Measurements from ENCODE around the gene GSTA2. TPM values are rescaled to one million over a fixed set of nuclear protein-coding genes. Genes with fewer than 3 reads are reported as not detected.

The GSTA2 gene
- total RNA-seq, 4 donors from 2014 or later, result 1.4 TPM; not detected in 3

- no peaks in the 10 kb centered on the region for H3K4me1 ChIP-seq
- 43 to 83% methylated on average over 1 of the region's 1 CpG for whole genome bisulfite sequencing, 2 donors (ENCODE audit: low coverage in 1 of 2)
- no peaks in the 10 kb centered on the region for H3K36me3 ChIP-seq
- H3K27me3 ChIP-seq, result no peaks in the 10 kb centered on the region
- no peak for ATAC-seq
- TF ChIP-seq, protein P1, sequence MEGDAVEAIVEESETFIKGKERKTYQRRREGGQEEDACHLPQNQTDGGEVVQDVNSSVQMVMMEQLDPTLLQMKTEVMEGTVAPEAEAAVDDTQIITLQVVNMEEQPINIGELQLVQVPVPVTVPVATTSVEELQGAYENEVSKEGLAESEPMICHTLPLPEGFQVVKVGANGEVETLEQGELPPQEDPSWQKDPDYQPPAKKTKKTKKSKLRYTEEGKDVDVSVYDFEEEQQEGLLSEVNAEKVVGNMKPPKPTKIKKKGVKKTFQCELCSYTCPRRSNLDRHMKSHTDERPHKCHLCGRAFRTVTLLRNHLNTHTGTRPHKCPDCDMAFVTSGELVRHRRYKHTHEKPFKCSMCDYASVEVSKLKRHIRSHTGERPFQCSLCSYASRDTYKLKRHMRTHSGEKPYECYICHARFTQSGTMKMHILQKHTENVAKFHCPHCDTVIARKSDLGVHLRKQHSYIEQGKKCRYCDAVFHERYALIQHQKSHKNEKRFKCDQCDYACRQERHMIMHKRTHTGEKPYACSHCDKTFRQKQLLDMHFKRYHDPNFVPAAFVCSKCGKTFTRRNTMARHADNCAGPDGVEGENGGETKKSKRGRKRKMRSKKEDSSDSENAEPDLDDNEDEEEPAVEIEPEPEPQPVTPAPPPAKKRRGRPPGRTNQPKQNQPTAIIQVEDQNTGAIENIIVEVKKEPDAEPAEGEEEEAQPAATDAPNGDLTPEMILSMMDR (IDR thresholded peaks at IDR 0.05), result no peak
- no peak for TF ChIP-seq EP300 (IDR thresholded peaks at IDR 0.05)
- TF ChIP-seq POLR2A (IDR thresholded peaks at IDR 0.05), result no peak
- no peak for TF ChIP-seq POLR2AphosphoS5 (IDR thresholded peaks at IDR 0.05)
- no peak overlapping the region for H3K27ac ChIP-seq
- H3K4me3 ChIP-seq, result no peak overlapping the region
- peaks cover 0 to 12% (median 0%) of the 10 kb centered on the region in 3 donors for H3K9me3 ChIP-seq
These were observed 17.5 kb downstream of the GSTA2 start for GRCh38 chr6:52745764-52746201.

DNA sequence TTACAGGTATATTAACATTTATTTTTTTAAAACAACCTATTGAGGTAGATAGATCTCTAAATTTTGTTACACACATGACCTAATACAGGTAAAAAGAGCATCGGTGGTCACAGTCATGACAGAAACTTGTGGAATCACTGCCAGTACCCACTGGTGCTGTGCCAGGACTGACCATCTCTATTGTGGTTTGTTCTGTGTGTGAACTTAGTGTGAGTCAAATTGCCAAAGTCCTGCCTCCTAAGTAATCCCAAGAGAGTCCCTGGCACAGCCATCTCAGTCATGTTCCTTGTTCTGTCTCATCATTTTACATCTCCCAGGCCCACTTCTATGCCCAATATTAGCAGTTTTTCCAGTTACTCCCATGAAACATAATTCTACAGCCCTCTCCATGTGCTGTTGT, 21.4 kb downstream of the GSTA2 start:
- H3K27me3 ChIP-seq, result no peaks in the 10 kb centered on the region
- H3K4me3 ChIP-seq, result no peak overlapping the region
- TF ChIP-seq POLR2AphosphoS5 (IDR thresholded peaks at IDR 0.05), result no peak
- TF ChIP-seq, protein P1 (IDR thresholded peaks at IDR 0.05), result no peak
- TF ChIP-seq EP300 (IDR thresholded peaks at IDR 0.05), result no peak
- no peak for TF ChIP-seq POLR2A (IDR thresholded peaks at IDR 0.05)
- no peaks in the 10 kb centered on the region for H3K36me3 ChIP-seq
- WGBS, 2 donors (ENCODE audit: low coverage in 1 of 2), result 100% methylated on average over 1 of the region's 1 CpG
- no peak for ATAC-seq
- peaks cover 0 to 19% (median 0%) of the 10 kb centered on the region in 3 donors for H3K9me3 ChIP-seq
- H3K4me1 ChIP-seq, result no peaks in the 10 kb centered on the region
- no peak overlapping the region for H3K27ac ChIP-seq

DNA sequence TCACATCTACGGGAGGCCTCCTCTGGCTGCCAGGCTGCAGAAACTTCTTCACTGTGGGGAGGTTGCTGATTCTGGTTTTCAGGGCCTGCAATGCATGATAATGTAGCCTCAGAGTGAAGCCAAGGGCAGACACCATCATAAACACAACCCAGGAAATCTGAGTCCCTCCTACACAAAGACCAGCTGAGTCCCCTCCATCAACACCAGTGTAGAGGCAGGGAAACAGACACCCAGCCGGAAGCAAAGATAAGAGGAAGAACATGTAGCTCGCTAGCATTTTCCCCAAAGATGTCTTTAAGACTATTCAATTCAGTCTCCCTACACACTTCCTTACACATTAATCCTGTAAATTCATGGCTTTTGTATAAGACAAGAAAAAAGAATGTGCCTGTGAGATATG, 23.6 kb downstream of the GSTA2 start:
- WGBS, 2 donors (ENCODE audit: low coverage in 1 of 2), result 50 to 57% methylated on average over 2 to 3 of the region's 3 CpGs
- ATAC-seq, result no peak

DNA sequence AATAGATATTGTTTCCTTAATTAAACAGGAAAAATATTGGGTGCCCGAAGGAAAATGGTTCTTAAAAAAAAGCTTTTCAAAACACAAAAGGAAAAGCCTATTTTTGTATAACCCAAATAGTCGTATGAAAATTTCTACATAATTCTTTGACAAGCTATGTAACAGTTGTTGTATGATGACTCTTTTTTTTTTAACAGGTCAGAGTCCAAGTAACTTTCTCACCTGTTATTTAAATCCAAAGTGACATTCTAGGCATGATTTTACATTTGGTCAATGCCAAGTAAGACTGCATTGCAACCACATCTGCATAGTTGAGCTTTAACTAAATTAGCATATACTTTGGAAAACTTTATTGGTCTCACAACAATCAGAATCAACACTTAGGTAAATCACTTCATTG, 24.1 kb downstream of the GSTA2 start:
- Histone ChIP-seq H3K4me3 (no peak overlapping the region), H3K27me3 (no peaks in the 10 kb centered on the region), H3K36me3 (no peaks in the 10 kb centered on the region), H3K9me3 (peaks cover 0 to 19% (median 0%) of the 10 kb centered on the region in 3 donors), H3K27ac (no peak overlapping the region), H3K4me1 (no peaks in the 10 kb centered on the region)
- TF ChIP-seq, protein P1 (IDR thresholded peaks at IDR 0.05), result no peak
- TF ChIP-seq EP300 (IDR thresholded peaks at IDR 0.05) (no peak), POLR2AphosphoS5 (IDR thresholded peaks at IDR 0.05) (no peak), POLR2A (IDR thresholded peaks at IDR 0.05) (no peak)
- no peak for ATAC-seq
- WGBS, 2 donors (ENCODE audit: low coverage in 1 of 2), result 48 to 60% methylated on average over 2 of the region's 2 CpGs

More for the DNA sequence above, 23.6 kb downstream of the GSTA2 start:
- Histone ChIP-seq H3K36me3 (no peaks in the 10 kb centered on the region), H3K4me3 (no peak overlapping the region), H3K27ac (no peak overlapping the region), H3K27me3 (no peaks in the 10 kb centered on the region), H3K9me3 (peaks cover 0 to 19% (median 0%) of the 10 kb centered on the region in 3 donors), H3K4me1 (no peaks in the 10 kb centered on the region)
- no peak for TF ChIP-seq POLR2AphosphoS5 (IDR thresholded peaks at IDR 0.05)
- TF ChIP-seq EP300 (IDR thresholded peaks at IDR 0.05), result no peak
- no peak for TF ChIP-seq POLR2A (IDR thresholded peaks at IDR 0.05)
- TF ChIP-seq, protein P1 (IDR thresholded peaks at IDR 0.05), result no peak

DNA sequence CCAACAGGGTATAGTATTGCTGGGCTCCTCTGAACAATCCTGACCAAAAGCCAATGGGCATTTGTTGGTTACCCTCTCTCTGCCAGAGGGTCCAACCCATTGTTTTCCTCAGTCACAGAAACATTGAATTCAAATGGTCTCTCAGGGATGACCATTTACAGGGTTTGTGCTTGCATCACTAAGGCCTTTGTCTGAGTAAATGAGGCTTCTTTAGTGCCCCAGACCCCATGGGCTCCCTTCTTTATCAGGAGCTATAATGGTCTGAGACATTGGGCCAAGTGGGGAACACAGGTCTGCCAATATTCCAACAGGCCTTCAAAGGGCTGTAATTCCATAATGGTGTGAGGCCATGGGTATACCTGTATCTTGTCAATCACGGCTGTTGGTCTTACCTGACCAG, 27.1 kb downstream of the GSTA2 start:
- TF ChIP-seq, protein P1 (IDR thresholded peaks at IDR 0.05), result no peak
- TF ChIP-seq POLR2AphosphoS5 (IDR thresholded peaks at IDR 0.05) (no peak), EP300 (IDR thresholded peaks at IDR 0.05) (no peak), POLR2A (IDR thresholded peaks at IDR 0.05) (no peak)
- H3K4me3 ChIP-seq, result no peak overlapping the region
- H3K36me3 ChIP-seq, result no peaks in the 10 kb centered on the region
- H3K27me3 ChIP-seq, result no peaks in the 10 kb centered on the region
- H3K9me3 ChIP-seq, result peaks cover 0 to 16% (median 0%) of the 10 kb centered on the region in 3 donors
- no peak overlapping the region for H3K27ac ChIP-seq
- no peaks in the 10 kb centered on the region for H3K4me1 ChIP-seq
- 100% methylated on average over 1 of the region's 1 CpG for WGBS, 2 donors (ENCODE audit: low coverage in 1 of 2)
- ATAC-seq, result no peak

Measured in gastroesophageal sphincter (tissue), 4 donors.